Large intestine (tissue), 12 donors: ENCODE data around the gene HOXB7. TPM values are rescaled to one million over a fixed set of nuclear protein-coding genes. Genes with fewer than 3 reads are reported as not detected.
A peak's percentile ranks its signal among the peaks of the same experiment; 100 is the strongest.

Experiments used
- DNase-seq, 2 donors: peaks; one replicate each; pipeline versions ENCODE4 v3.0.0 to v3.0.0-alpha.2; 2013
- H3K27ac ChIP-seq: one replicate; pipeline ENCODE4 v1.5.1; 2013; ENCODE audit warnings: low read length
- H3K27me3 ChIP-seq: 2 replicates; pipeline ENCODE4 v1.6.1; 2013; ENCODE audit warnings: low read length; ENCODE audit not compliant: control insufficient read depth, insufficient read depth
- H3K36me3 ChIP-seq: 2 replicates; pipeline ENCODE4 v1.6.1; 2013; ENCODE audit warnings: low read length; ENCODE audit not compliant: control insufficient read depth, insufficient read depth
- H3K4me1 ChIP-seq: one replicate; pipeline ENCODE4 v1.6.1; 2013; ENCODE audit warnings: low read length; ENCODE audit not compliant: control insufficient read depth, insufficient read depth
- H3K4me3 ChIP-seq: one replicate; pipeline ENCODE4 v1.5.1; 2013; ENCODE audit warnings: low read length
- H3K9me3 ChIP-seq: one replicate; pipeline ENCODE4 v1.6.1; 2013; ENCODE audit warnings: mild to moderate bottlenecking, low read depth, low read length, moderate library complexity; ENCODE audit not compliant: control insufficient read depth
- WGBS: methylation state at CpG from one replicate; pipeline ENCODE4 v1.1.5; 2013; ENCODE audit warnings: low lambda C conversion rate; ENCODE audit not compliant: insufficient coverage; 5-methylcytosine and 5-hydroxymethylcytosine counted together
- long read RNA-seq, 11 donors: transcript quantifications; one replicate each; lab custom pipeline, GENCODE V29; 2026
- polyA plus RNA-seq: library from polyadenylated mRNA; unstranded; fragments of 120-200 nt; gene quantifications from one replicate; pipeline ENCODE4 v1.2.1, GENCODE V29; 2013

HOXB7 gene
- 3.5 TPM for polyA plus RNA-seq
- long read RNA-seq, donor 1, partial matches to known transcripts = 0 of 1 reads
- long read RNA-seq, donor 1, other reads (novel, unspliced or antisense) = 0 of 1 reads
- long read RNA-seq, donor 2, transcript HOXB7-201 (2 exons, 1,371 nt) = major isoform, 9 of 9 reads
- long read RNA-seq, donor 2, partial matches to known transcripts = 0 of 9 reads
- long read RNA-seq, donor 2, other reads (novel, unspliced or antisense) = 0 of 9 reads
- long read RNA-seq, donor 3 = 0 reads
- long read RNA-seq, donor 4, partial matches to known transcripts = 0 of 4 reads
- long read RNA-seq, donor 4, other reads (novel, unspliced or antisense) = 0 of 4 reads
- long read RNA-seq, donor 5, transcript HOXB7-201 (2 exons, 1,371 nt) = major isoform, 13 of 13 reads
- long read RNA-seq, donor 5, partial matches to known transcripts = 0 of 13 reads
- long read RNA-seq, donor 5, other reads (novel, unspliced or antisense) = 0 of 13 reads
- long read RNA-seq, donor 6, partial matches to known transcripts = 0 of 2 reads
- long read RNA-seq, donor 6, other reads (novel, unspliced or antisense) = 0 of 2 reads
- long read RNA-seq, donor 7, transcript HOXB7-201 (2 exons, 1,371 nt) = major isoform, 7 of 9 reads
- long read RNA-seq, donor 7, partial matches to known transcripts = 0 of 9 reads
- long read RNA-seq, donor 7, other reads (novel, unspliced or antisense) = 0 of 9 reads
- long read RNA-seq, donor 8, transcript HOXB7-201 (2 exons, 1,371 nt) = major isoform, 18 of 18 reads
- long read RNA-seq, donor 8, partial matches to known transcripts = 0 of 18 reads
- long read RNA-seq, donor 8, other reads (novel, unspliced or antisense) = 0 of 18 reads
- long read RNA-seq, donor 9, partial matches to known transcripts = 0 of 2 reads
- long read RNA-seq, donor 9, other reads (novel, unspliced or antisense) = 0 of 2 reads
- long read RNA-seq, donor 10, transcript HOXB7-201 (2 exons, 1,371 nt) = major isoform, 6 of 6 reads
- long read RNA-seq, donor 10, partial matches to known transcripts = 0 of 6 reads
- long read RNA-seq, donor 10, other reads (novel, unspliced or antisense) = 0 of 6 reads
- long read RNA-seq, donor 11, partial matches to known transcripts = 0 of 2 reads
- long read RNA-seq, donor 11, other reads (novel, unspliced or antisense) = 0 of 2 reads

DNA sequence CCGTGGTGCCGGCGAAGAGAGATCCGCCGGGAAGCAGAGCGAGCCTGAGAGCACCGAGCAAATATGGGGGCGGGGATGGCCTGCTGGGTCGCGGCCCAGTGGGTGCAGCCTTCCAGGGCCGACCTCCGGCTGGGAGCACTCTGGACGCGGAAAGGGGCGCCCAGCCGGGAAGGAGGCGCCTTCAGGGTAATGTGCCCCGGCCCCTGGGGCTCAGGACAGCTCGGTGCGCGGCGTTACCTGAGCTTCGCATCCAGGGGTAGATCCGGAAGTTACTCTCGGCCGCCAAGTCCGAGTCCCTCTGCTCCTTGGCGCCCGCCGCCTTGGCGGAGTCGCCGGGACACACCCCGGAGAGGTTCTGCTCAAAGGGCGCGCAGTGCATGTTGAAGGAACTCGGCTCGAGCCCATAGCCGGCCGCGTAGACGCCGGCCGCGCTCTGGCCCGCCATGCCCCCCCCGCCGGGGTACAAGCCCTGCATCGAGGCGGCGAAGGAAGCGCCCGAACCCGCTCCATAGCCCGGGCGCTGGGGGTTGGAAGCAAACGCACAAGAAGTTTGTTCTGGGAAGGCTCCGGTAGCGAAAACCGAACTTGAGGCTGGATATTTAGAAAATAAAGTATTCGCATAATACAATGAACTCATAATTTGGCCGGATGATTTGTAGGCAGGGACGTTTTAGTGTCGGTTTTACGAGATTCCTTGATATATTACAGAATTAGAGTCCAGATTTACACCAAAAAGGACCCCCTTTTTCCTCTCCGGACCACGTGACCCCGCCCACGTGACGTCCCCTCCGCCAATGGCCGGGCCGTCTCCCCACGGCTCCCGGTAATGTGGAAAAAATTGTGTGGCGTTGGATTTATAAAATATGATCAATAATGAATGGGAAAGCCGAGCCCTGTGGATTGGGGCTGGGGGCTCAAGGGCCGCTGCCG, at the start of gene HOXB7:
HOXB7 (minus strand) TSS at position 736 of the 930 bp plus-strand sequence; CDS start at position 637, 99 bp downstream.
- 0% methylated on average over 1 of the region's 79 CpGs for WGBS
- H3K27ac ChIP-seq = peak within 1 kb of the TSS; percentile 86

DNA sequence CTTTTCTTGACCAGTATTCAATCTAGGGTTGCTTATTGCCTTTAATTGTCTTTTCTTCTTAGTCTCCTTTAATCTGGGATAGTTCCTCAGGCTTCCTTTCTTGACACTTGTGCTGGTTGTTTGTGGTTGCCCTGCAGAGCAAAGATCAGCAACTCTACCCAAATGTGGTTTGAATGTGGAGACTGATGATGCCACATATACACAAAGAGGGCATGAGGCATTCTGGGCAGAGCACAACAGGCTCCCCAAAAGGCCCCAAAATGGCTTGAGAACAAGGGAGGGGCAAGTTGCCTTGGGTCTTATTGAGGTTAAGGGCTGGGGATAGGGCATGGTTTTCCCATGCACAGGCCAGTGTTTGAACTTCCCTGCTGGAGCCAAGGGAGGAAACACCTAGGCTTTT, 45.1 kb upstream of the HOXB7 start:
- Histone ChIP-seq H3K27ac (no peak overlapping the region), H3K4me1 (no peaks in the 10 kb centered on the region), H3K4me3 (no peak overlapping the region), H3K27me3 (peaks cover 34% of the 10 kb centered on the region), H3K36me3 (no peaks in the 10 kb centered on the region), H3K9me3 (no peaks in the 10 kb centered on the region)
- no peak for DNase-seq

More for the DNA sequence above, at the start of gene HOXB7:
- DNase-seq = peak in 1 of 2 donors; percentile 54
- peaks cover 26% of the 10 kb centered on the region for H3K4me1 ChIP-seq
- H3K4me3 ChIP-seq = peak within 1 kb of the TSS; percentile 61
- H3K9me3 ChIP-seq = peaks cover 35% of the 10 kb centered on the region
- peaks cover 97% of the 10 kb centered on the region for H3K27me3 ChIP-seq
- H3K36me3 ChIP-seq = no peaks in the 10 kb centered on the region

DNA sequence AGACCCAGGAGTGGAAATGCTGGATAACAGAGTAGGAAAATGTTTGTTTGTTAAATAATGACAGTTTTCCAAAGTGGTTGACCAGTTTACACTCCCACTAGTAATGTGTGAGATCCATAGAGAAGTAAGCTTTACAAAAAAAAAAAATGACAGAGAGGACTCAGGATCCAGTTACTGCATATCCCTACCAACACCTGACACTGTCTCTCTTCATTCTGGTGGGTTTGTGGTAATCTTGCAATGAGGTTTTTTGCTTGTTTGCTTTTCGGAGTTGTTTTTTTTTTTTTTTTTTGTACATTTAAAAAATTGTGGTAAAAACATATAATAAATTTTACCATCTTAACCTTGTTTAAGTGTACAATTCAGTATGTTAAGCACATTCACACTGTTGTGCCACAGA, 38.9 kb upstream of the HOXB7 start:
- Histone ChIP-seq H3K27ac (no peak overlapping the region), H3K4me1 (peaks cover 13% of the 10 kb centered on the region), H3K36me3 (no peaks in the 10 kb centered on the region), H3K27me3 (peaks cover 63% of the 10 kb centered on the region), H3K4me3 (no peak overlapping the region), H3K9me3 (peaks cover 8% of the 10 kb centered on the region)
- 67% methylated on average over 1 of the region's 1 CpG for whole genome bisulfite sequencing
- DNase-seq = no peak

DNA sequence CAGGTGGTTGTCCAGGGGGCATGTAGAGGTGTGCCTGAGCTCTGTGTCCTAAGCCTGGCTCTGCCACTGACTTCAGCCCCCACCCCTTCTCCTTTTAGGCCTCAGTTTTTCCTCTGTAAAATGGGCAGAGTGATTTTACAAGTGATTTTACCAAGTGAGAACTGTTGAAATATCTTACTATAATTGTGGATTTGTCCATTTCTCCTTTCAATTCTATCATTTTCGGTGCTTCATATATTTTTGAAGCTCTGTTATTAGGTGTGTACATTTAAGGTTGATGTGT, 37.1 kb upstream of the HOXB7 start:
- Histone ChIP-seq H3K27ac (no peak overlapping the region), H3K27me3 (peaks cover 79% of the 10 kb centered on the region), H3K36me3 (no peaks in the 10 kb centered on the region), H3K9me3 (peaks cover 8% of the 10 kb centered on the region), H3K4me3 (peak overlapping the region; percentile 18), H3K4me1 (peaks cover 13% of the 10 kb centered on the region)
- 80% methylated on average over 1 of the region's 1 CpG for WGBS
- no peak for DNase-seq

DNA sequence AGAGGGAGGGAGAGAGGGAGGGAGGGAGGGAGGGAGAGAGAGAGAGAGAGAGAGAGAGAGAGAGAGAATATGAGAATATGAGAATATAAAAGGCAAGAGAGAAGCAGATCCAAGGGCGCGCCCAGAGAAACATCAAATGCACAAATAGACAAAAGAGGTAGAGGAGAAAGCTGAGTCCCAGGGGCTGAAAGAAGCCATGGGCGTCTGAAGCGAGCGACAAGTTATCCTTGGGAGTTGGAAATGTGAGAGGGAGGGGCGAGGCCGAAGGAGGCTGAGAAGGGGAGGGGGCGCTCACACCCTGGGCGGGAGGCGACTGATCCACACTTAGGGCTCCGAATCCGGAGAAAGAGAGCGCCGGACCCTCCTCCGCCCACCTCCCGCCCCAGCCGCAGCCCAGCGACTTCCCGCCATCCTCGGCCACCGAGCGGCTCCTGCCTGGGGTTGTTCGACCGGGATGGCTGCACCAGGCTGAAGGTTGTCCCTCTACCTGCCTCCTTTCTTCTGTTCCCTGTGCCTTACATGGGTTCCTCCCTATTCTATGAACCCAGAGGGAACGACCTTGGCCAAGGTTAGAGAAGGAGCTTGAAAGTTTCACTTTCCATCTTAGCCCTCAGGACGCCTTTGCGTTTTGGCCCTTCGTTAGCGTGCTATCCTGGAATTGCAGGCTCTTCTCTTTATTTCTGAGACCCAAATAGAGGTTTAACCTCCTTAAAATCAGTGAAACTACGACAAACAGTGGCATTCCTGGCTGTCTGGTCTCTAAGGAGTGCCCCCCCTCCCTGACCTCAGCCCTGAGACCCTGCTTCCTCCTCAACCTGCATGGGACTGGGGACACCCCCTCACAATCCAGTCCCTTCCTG, 36.5 kb upstream of the HOXB7 start:
- H3K27ac ChIP-seq = no peak overlapping the region
- 0% methylated on average over 4 of the region's 30 CpGs for WGBS
- peak in 1 of 2 donors; percentile 27 for DNase-seq

DNA sequence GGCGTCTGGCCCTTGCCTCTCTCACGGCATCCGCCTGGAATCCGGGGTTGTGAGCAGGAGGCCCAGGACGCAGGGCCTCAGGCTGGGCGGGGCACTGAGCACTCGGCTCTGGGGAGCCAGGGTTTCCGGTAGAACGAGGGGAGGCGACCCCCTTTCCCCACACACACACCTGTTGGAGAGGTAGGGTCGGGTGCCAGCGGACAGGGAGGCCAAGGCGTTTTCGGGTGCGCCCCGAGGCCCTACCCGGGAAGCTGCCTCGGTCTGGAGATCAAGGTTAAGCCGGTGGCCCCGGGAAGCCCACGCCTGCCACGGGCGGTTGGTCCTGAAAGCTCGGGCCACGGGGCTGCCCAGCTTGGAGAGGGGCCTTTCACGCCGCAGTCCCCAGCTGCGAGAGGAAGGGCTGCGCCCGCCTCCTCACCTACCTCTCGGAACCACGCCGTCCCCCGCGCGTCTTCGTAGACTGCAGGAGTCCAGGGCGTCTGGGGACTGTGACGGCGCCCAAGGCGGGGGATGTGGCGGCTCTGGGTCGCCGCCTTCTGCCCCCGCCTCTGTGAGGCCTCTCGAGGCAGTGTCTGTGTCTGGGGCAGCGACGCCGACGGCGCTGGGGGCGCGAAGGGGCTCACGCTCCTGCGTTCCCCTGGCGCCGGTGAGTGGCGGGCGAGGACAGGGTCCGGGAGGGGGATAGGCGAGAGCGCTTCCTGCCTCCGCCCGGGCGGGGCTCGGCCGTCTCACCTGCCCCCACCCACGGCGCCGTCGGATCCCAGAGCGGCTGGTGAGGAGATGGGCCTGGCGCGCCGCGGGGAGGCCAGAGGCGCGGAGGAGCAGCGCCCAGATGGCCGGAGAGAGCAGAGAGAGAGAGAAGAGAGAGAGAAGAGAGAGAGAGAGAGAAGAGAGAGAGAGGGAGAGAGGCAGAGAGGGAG, 35.6 kb upstream of the HOXB7 start:
- Histone ChIP-seq H3K27ac (no peak overlapping the region), H3K27me3 (peaks cover 89% of the 10 kb centered on the region), H3K4me3 (peak overlapping the region; percentile 21), H3K36me3 (no peaks in the 10 kb centered on the region), H3K9me3 (peaks cover 20% of the 10 kb centered on the region), H3K4me1 (peaks cover 13% of the 10 kb centered on the region)
- no CpG with 5 or more reads among the region's 80 CpGs for WGBS
- no peak for DNase-seq

More for the DNA sequence above, 36.5 kb upstream of the HOXB7 start:
- H3K4me3 ChIP-seq = peak overlapping the region; percentile 18
- H3K36me3 ChIP-seq = no peaks in the 10 kb centered on the region
- H3K9me3 ChIP-seq = peaks cover 12% of the 10 kb centered on the region
- peaks cover 83% of the 10 kb centered on the region for H3K27me3 ChIP-seq
- peaks cover 13% of the 10 kb centered on the region for H3K4me1 ChIP-seq

DNA sequence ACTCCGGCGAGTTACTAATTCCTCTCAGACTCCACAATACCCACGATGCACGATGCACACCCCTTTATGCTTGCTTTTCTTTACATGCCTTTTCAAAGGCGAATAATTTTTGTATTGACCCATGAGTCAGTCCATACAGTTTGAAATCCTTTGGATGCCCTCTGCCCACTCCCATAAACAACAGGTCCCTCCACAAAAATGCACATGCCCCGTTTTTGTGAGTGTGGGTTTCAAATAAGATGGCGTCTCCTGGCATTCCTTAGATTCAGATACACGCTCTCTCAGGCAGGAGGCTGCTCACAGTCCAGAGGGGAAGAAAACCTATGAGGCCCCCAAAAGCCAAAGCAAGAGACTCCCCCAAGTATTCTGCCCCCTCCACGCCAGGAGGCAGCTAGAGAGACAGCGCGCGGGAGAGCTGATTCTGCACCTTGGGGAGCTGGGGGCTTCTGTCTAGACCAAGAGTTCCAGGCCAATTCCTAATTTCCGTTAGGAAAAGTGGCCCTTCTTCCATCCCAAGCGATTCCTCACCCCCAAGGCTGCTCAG, 34.9 kb upstream of the HOXB7 start:
- Histone ChIP-seq H3K27ac (no peak overlapping the region), H3K9me3 (peaks cover 21% of the 10 kb centered on the region), H3K4me1 (peaks cover 13% of the 10 kb centered on the region), H3K27me3 (peaks cover 95% of the 10 kb centered on the region), H3K36me3 (no peaks in the 10 kb centered on the region), H3K4me3 (peak overlapping the region; percentile 21)
- no peak for DNase-seq
- WGBS = no CpG with 5 or more reads among the region's 14 CpGs

DNA sequence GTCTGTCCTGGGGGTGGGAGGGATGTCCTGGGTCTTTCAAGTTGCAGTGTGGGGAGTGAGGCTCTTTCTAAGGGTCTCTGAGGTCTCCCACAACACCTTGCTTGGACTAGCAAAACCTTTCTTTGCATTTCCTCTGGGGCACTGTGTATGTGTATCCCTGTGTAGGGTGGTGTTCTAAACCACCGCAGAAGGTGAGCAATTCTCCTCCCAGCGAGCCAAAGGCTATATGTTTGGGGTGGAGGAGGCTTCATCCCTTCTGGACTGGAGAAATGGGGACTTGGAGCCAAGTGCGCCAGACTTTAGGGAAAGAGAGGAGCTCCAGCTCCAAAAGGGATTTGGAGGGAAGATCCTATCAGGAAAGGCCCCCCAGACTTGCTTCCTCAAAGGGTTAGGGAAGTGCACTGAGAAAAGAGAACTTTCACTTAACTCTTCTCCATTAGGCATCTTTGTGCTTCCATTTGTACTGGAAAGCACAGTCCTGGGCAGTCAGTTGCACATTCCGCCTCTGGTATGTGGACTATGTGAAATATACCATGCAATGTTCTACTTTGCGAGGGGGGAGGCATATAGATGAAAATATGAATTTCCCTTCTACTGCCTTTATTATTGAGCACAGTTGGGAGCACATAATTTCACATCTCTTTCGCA, 34.2 kb upstream of the HOXB7 start:
- no peak for DNase-seq
- H3K9me3 ChIP-seq = peaks cover 21% of the 10 kb centered on the region
- 33% methylated on average over 1 of the region's 6 CpGs for WGBS
- no peaks in the 10 kb centered on the region for H3K36me3 ChIP-seq
- peaks cover 98% of the 10 kb centered on the region for H3K27me3 ChIP-seq
- peaks cover 13% of the 10 kb centered on the region for H3K4me1 ChIP-seq
- H3K4me3 ChIP-seq = no peak overlapping the region
- H3K27ac ChIP-seq = no peak overlapping the region
